ENCODE results near the gene ZFHX3.

DNA sequence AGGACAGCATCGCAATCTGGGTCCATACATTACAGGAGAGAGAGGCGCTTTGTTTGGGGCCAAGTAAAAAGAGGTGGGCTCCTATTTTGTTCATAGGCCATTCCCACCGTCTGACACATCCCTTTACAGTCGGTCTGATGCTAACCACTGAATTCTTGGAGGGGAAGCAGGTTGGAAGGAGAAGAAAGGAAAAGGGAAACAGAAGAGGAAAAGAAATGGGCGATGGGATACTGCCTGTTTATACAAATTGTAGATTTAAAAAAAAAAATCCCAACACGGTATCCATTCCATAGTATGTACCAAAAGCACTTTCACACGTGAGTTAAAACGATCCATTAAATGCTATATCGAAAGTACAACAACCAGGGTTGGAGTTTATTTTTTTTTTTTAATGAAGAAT lies 4.0 kb upstream of the ZFHX3 start:
- TF ChIP-seq EZH2 (IDR thresholded peaks at IDR 0.05; ENCODE audit: low read depth, low read length, severe bottlenecking) (peak; percentile 42), POLR2AphosphoS5 (IDR thresholded peaks at IDR 0.05; ENCODE audit: low read depth, low read length) (no peak), SAP30 (IDR thresholded peaks at IDR 0.05; ENCODE audit: insufficient read depth, insufficient replicate concordance, low read length) (no peak), JUN (IDR thresholded peaks at IDR 0.05; ENCODE audit: low read depth, low read length) (no peak), POLR2A (IDR thresholded peaks at IDR 0.05; ENCODE audit: control extremely low read depth in 1 of 2, low read depth in 2 of 2, low read length in 2 of 2) (no peak), TEAD4 (IDR thresholded peaks at IDR 0.05; ENCODE audit: low read depth, low read length) (no peak), CREB1 (IDR thresholded peaks at IDR 0.05) (no peak), KDM1A (IDR thresholded peaks at IDR 0.05; ENCODE audit: borderline replicate concordance, low read length) (no peak), NRF1 (IDR thresholded peaks at IDR 0.05; ENCODE audit: low read depth, low read length) (no peak), RAD21 (IDR thresholded peaks at IDR 0.05 in 1 of 2, conservative IDR thresholded peaks at IDR 0.05 in 1 of 2; ENCODE audit: low read depth in 2 of 2, low read length in 2 of 2) (no peak)
- TF ChIP-seq, protein P1, sequence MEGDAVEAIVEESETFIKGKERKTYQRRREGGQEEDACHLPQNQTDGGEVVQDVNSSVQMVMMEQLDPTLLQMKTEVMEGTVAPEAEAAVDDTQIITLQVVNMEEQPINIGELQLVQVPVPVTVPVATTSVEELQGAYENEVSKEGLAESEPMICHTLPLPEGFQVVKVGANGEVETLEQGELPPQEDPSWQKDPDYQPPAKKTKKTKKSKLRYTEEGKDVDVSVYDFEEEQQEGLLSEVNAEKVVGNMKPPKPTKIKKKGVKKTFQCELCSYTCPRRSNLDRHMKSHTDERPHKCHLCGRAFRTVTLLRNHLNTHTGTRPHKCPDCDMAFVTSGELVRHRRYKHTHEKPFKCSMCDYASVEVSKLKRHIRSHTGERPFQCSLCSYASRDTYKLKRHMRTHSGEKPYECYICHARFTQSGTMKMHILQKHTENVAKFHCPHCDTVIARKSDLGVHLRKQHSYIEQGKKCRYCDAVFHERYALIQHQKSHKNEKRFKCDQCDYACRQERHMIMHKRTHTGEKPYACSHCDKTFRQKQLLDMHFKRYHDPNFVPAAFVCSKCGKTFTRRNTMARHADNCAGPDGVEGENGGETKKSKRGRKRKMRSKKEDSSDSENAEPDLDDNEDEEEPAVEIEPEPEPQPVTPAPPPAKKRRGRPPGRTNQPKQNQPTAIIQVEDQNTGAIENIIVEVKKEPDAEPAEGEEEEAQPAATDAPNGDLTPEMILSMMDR (IDR thresholded peaks at IDR 0.05; ENCODE audit: control extremely low read depth in 1 of 3, insufficient read depth in 1 of 3, low read depth in 1 of 3, low read length in 3 of 3): no peak
